IMR-90 (cell line): ENCODE results near the gene FOLR2. TPM values are rescaled to one million over a fixed set of nuclear protein-coding genes. Genes with fewer than 3 reads are reported as not detected.

Source experiments
- ATAC-seq: fragments of 200-7000 bp; cut with Tn5 transposase; 2 replicates; pipeline ENCODE4 v1.9.1; 2020; ENCODE audit warnings: low read depth, mild to moderate bottlenecking, moderate library complexity
- BruUV-seq: library from RNA; stranded (reverse); fragments of 400-500 nt; replicated peaks from 2 replicates; lab custom pipeline; 2021; lab: Mats Ljungman, UMichigan
- CTCF ChIA-PET: fragments of 300-600 bp; formaldehyde crosslinking; extraction: SDS; loops from one replicate; lab custom pipeline; 2021; ENCODE audit warnings: antibody characterized with exemption; lab: Yijun Ruan, JAX
- POLR2A ChIA-PET: fragments of 300-600 bp; sonication (Branson Sonifier 250); formaldehyde crosslinking; loops from one replicate; lab custom pipeline; 2022; ENCODE audit warnings: antibody characterized with exemption; ENCODE audit not compliant: unreplicated experiment; lab: Charles Lee
- DNase-seq: peaks from one replicate; pipeline ENCODE4 v3.0.0; 2013
- H2AFZ ChIP-seq: replicated peaks from 2 replicates; pipeline ENCODE3; 2013; ENCODE audit warnings: low read length, mild to moderate bottlenecking; ENCODE audit not compliant: poor library complexity
- H2AK5ac ChIP-seq: 2 replicates; pipeline ENCODE4 v1.6.1; 2013; ENCODE audit warnings: low read depth, low read length, inconsistent platforms
- H2AK9ac ChIP-seq: replicated peaks from 2 replicates; pipeline ENCODE3; 2013; ENCODE audit warnings: mild to moderate bottlenecking, low read depth, low read length, moderate library complexity; ENCODE audit not compliant: poor library complexity
- H2BK120ac ChIP-seq: 2 replicates; pipeline ENCODE4 v1.6.1; 2013; ENCODE audit warnings: low read depth, low read length, inconsistent platforms
- H2BK15ac ChIP-seq: 3 replicates; pipeline ENCODE4 v1.6.1; 2013; ENCODE audit warnings: low read depth, low read length, inconsistent platforms
- H2BK20ac ChIP-seq: 2 replicates; pipeline ENCODE4 v1.6.1; 2013; ENCODE audit warnings: low read depth, mild to moderate bottlenecking, inconsistent platforms, low read length, moderate library complexity
- H2BK5ac ChIP-seq: 2 replicates; pipeline ENCODE4 v1.6.1; 2013; ENCODE audit warnings: mild to moderate bottlenecking, low read depth, low read length, inconsistent platforms; ENCODE audit not compliant: poor library complexity, severe bottlenecking
- H3K14ac ChIP-seq: replicated peaks from 2 replicates; pipeline ENCODE4 v1.6.1; 2013; ENCODE audit warnings: low read depth, low read length, inconsistent platforms
- H3K18ac ChIP-seq: 2 replicates; pipeline ENCODE4 v1.6.1; 2013; ENCODE audit warnings: low read depth, low read length, control low read depth
- H3K23ac ChIP-seq: 2 replicates; pipeline ENCODE4 v1.6.1; 2013; ENCODE audit warnings: low read depth, low read length, inconsistent platforms
- H3K27ac ChIP-seq: 2 replicates; pipeline ENCODE4 v1.5.1; 2013; ENCODE audit warnings: mild to moderate bottlenecking, control low read depth, low read length; ENCODE audit not compliant: insufficient read depth
- H3K27me3 ChIP-seq: 2 replicates; pipeline ENCODE4 v1.6.1; 2013; ENCODE audit warnings: low read length; ENCODE audit not compliant: control insufficient read depth, insufficient read depth
- H3K36me3 ChIP-seq: 2 replicates; pipeline ENCODE4 v1.6.1; 2013; ENCODE audit warnings: low read length, mixed read lengths; ENCODE audit not compliant: control insufficient read depth, insufficient read depth
- H3K4ac ChIP-seq: 2 replicates; pipeline ENCODE4 v1.6.1; 2013; ENCODE audit warnings: low read depth, low read length, inconsistent platforms
- H3K4me1 ChIP-seq: 2 replicates; pipeline ENCODE4 v1.6.1; 2013; ENCODE audit warnings: low read length, mixed read lengths; ENCODE audit not compliant: control insufficient read depth, insufficient read depth
- H3K4me2 ChIP-seq: 2 replicates; pipeline ENCODE4 v1.6.1; 2013; ENCODE audit warnings: low read depth, mild to moderate bottlenecking, control low read depth, low read length, moderate library complexity
- H3K4me3 ChIP-seq: 2 replicates; pipeline ENCODE4 v1.5.1; 2013; ENCODE audit warnings: low read depth, mild to moderate bottlenecking, control low read depth, low read length, moderate library complexity; ENCODE audit not compliant: insufficient read depth
- H3K56ac ChIP-seq: 2 replicates; pipeline ENCODE4 v1.6.1; 2013; ENCODE audit warnings: low read length, inconsistent platforms; ENCODE audit not compliant: insufficient read depth; ENCODE audit errors: extremely low read depth
- H3K79me1 ChIP-seq, 2 experiments: 2 replicates each; pipeline ENCODE4 v1.6.1; 2013; ENCODE audit warnings: low read length in 2 of 2, inconsistent platforms in 1 of 2, low read depth in 1 of 2
- H3K9ac ChIP-seq: 2 replicates; pipeline ENCODE4 v1.6.1; 2013; ENCODE audit warnings: low read depth, low read length, control low read depth
- H3K9me1 ChIP-seq: 2 replicates; pipeline ENCODE4 v1.6.1; 2013; ENCODE audit warnings: low read length, inconsistent platforms; ENCODE audit not compliant: insufficient read depth
- H3K9me3 ChIP-seq: 2 replicates; pipeline ENCODE4 v1.6.1; 2013; ENCODE audit warnings: low read length; ENCODE audit not compliant: control insufficient read depth, insufficient read depth
- H4K20me1 ChIP-seq: 2 replicates; pipeline ENCODE4 v1.6.1; 2013; ENCODE audit warnings: low read length, inconsistent platforms; ENCODE audit not compliant: insufficient read depth
- H4K5ac ChIP-seq: 2 replicates; pipeline ENCODE4 v1.6.1; 2013; ENCODE audit warnings: mild to moderate bottlenecking, low read depth, low read length, control low read depth
- H4K8ac ChIP-seq, 2 experiments: 2 replicates each; pipeline ENCODE4 v1.6.1; 2013; ENCODE audit warnings: low read depth in 2 of 2, low read length in 2 of 2, control low read depth in 1 of 2, inconsistent platforms in 1 of 2
- H4K91ac ChIP-seq: 2 replicates; pipeline ENCODE4 v1.6.1; 2013; ENCODE audit warnings: low read depth, low read length, inconsistent platforms; ENCODE audit not compliant: insufficient read depth
- BHLHE40 ChIP-seq: fragments of 150-350 bp; IDR thresholded peaks from 2 replicates; pipeline ENCODE4 v1.6.1; 2016; ENCODE audit warnings: mild to moderate bottlenecking, low read depth, low read length
- CEBPB ChIP-seq: IDR thresholded peaks from 2 replicates; pipeline ENCODE4 v1.6.1; 2012; ENCODE audit warnings: low read depth, low read length, improper control_type of control experiment
- CHD1 ChIP-seq: IDR thresholded peaks from 2 replicates; pipeline ENCODE4 v1.6.1; 2012; ENCODE audit warnings: low read depth, low read length, improper control_type of control experiment
- FOS ChIP-seq: fragments of 150-350 bp; IDR thresholded peaks from 2 replicates; pipeline ENCODE4 v1.6.1; 2016; ENCODE audit warnings: low read depth, low read length
- MAFK ChIP-seq: IDR thresholded peaks from 2 replicates; pipeline ENCODE4 v1.6.1; 2012; ENCODE audit warnings: low read depth, low read length, improper control_type of control experiment
- MAZ ChIP-seq: IDR thresholded peaks from 2 replicates; pipeline ENCODE4 v1.6.1; 2012; ENCODE audit warnings: low read depth, mild to moderate bottlenecking, low read length, improper control_type of control experiment, moderate library complexity, borderline replicate concordance
- MXI1 ChIP-seq: IDR thresholded peaks from 2 replicates; pipeline ENCODE4 v1.6.1; 2012; ENCODE audit warnings: low read depth, mild to moderate bottlenecking, low read length, moderate library complexity, borderline replicate concordance
- POLR2A ChIP-seq: IDR thresholded peaks from 2 replicates; pipeline ENCODE4 v1.6.1; 2012; ENCODE audit warnings: mild to moderate bottlenecking, low read depth, low read length
- RAD21 ChIP-seq: IDR thresholded peaks from 2 replicates; pipeline ENCODE4 v1.6.1; 2012; ENCODE audit warnings: low read length, improper control_type of control experiment
- RCOR1 ChIP-seq: IDR thresholded peaks from 2 replicates; pipeline ENCODE4 v1.6.1; 2012; ENCODE audit warnings: mild to moderate bottlenecking, low read length, improper control_type of control experiment; ENCODE audit not compliant: insufficient replicate concordance
- RFX5 ChIP-seq: IDR thresholded peaks from 2 replicates; pipeline ENCODE4 v1.8.0; 2012; ENCODE audit warnings: low read depth, mild to moderate bottlenecking, low read length, moderate library complexity
- SMC3 ChIP-seq: fragments of 150-350 bp; IDR thresholded peaks from 2 replicates; pipeline ENCODE4 v1.6.1; 2016; ENCODE audit warnings: low read depth, mild to moderate bottlenecking, antibody characterized with exemption, low read length, moderate library complexity
- USF2 ChIP-seq: fragments of 150-350 bp; IDR thresholded peaks from 2 replicates; pipeline ENCODE4 v1.6.1; 2017; ENCODE audit warnings: mild to moderate bottlenecking, antibody characterized with exemption, low read length, low read depth
- WGBS, 2 experiments: methylation state at CpG; one replicate each; pipeline versions ENCODE4 v1.1.5 to v1.1.7; 2013; ENCODE audit warnings: missing lambda C conversion rate in 2 of 2; ENCODE audit not compliant: insufficient read length in 1 of 2; ENCODE audit errors: extremely low coverage in 2 of 2; 5-methylcytosine and 5-hydroxymethylcytosine counted together
- dilution Hi-C: fragments of 300-500 bp; cut with HindIII; formaldehyde crosslinking; loops from one replicate; pipeline ENCODE4 v1.14.3; 2018; ENCODE audit warnings: low sequenced_read_pairs; ENCODE audit not compliant: unreplicated experiment
- in situ Hi-C: fragments of 300-500 bp; cut with MboI; formaldehyde crosslinking; loops from 3 replicates; pipeline ENCODE4 v1.14.3; 2019; ENCODE audit warnings: low sequenced_read_pairs, inconsistent platforms, mixed read lengths
- intact Hi-C: fragments of 100-400 bp; cut with micrococcal nuclease; formaldehyde crosslinking; loops from 2 replicates; pipeline ENCODE4 v1.10.0; 2022
- polyA plus RNA-seq, 3 experiments: library from polyadenylated mRNA; depleted of rRNA; stranded (reverse); fragments of >200 nt; gene quantifications; 2 replicates each; pipeline ENCODE4 v1.2.3, GENCODE V29; 2012; ENCODE audit warnings: low replicate concordance in 1 of 3
- total RNA-seq: library from RNA; depleted of rRNA; stranded (reverse); fragments of >200 nt; gene quantifications from 2 replicates; pipeline ENCODE4 v1.2.3, GENCODE V29; 2012
- TF ChIP-seq, protein P1 (sequence below): conservative IDR thresholded peaks from 2 replicates; pipeline ENCODE4 v1.5.1; 2012; ENCODE audit warnings: mild to moderate bottlenecking, low read depth, low read length, improper control_type of control experiment
- TF ChIP-seq, protein P2 (sequence below): fragments of 150-350 bp; IDR thresholded peaks from 2 replicates; pipeline ENCODE4 v1.6.1; 2016; ENCODE audit warnings: low read depth, mild to moderate bottlenecking, low read length, moderate library complexity, borderline replicate concordance

Gene FOLR2
- total and polyA plus RNA-seq, 2 of the 4 experiments (the other 2 are of a cell fraction) = not detected

DNA sequence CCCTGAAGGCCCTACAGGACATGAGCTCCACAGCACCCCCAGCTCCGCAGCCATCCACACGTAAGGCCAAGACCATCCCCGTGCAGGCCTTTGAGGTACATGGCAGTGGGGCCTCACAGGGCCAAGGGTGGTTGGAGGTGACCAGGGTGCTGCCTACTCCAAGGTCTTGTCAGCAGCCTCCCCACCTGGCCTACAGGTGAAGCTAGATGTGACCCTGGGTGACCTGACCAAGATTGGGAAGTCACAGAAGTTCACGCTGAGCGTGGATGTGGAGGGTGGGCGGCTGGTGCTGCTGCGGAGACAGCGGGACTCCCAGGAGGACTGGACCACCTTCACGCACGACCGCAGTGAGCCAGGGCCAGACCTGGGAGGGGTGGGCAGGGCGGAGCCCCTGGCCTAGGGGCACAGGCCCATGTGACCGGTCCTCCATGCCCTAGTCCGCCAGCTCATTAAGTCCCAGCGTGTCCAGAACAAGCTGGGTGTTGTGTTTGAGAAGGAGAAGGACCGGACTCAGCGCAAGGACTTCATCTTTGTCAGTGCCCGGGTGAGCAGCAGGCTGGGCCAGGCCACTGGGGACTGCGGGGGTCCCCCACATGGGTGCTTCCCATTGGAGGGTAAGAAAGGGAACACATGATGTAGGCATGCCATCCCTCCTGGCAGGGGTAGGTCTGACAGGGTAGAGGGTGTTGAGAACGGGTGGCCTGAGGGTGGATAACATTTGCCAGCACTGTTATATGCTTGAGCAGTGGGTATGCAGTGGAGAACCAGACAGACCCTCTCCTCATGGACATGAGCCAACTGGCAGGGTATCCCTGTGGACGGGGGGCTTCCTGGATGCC lies 13.6 kb downstream of the FOLR2 start:
- intact Hi-C loops = no loop called here
- ATAC-seq = no peak
- H2BK20ac ChIP-seq = no peak overlapping the region
- H2AK5ac ChIP-seq = no peak overlapping the region
- ChIA-PET POLR2A (no interaction called here), CTCF (no interaction called here)
- no peak overlapping the region for H2BK120ac ChIP-seq
- H3K27me3 ChIP-seq = no peaks in the 10 kb centered on the region
- DNase-seq = no peak
- H2AFZ ChIP-seq = peak overlapping the region; percentile 9
- no peaks in the 10 kb centered on the region for H3K9me3 ChIP-seq
- H3K18ac ChIP-seq = no peak overlapping the region
- H3K9ac ChIP-seq = no peak overlapping the region
- no peak overlapping the region for H4K8ac ChIP-seq
- no peak overlapping the region for H3K4me2 ChIP-seq
- H3K36me3 ChIP-seq = peaks cover 81% of the 10 kb centered on the region
- peaks cover 27 to 86% of the 10 kb centered on the region in 2 experiments for H3K79me1 ChIP-seq
- in situ Hi-C loops = no loop called here
- H3K23ac ChIP-seq = no peak overlapping the region
- no peak overlapping the region for H2BK5ac ChIP-seq
- peak overlapping the region; percentile 47 for H2AK9ac ChIP-seq
- peaks cover 4% of the 10 kb centered on the region; the same call in 1 of the 2 replicates for H3K4me1 ChIP-seq
- BruUV-seq = TSS peak; percentile 35
- no peak overlapping the region for H3K14ac ChIP-seq
- H3K9me1 ChIP-seq = peaks cover 3% of the 10 kb centered on the region; the same call in 1 of the 2 replicates
- no peak overlapping the region for H3K4ac ChIP-seq
- H4K5ac ChIP-seq = no peak overlapping the region
- dilution Hi-C loops = no loop called here
- no peak overlapping the region for H3K27ac ChIP-seq
- peaks cover 78% of the 10 kb centered on the region for H4K20me1 ChIP-seq
- no peak overlapping the region for H3K4me3 ChIP-seq
- WGBS, 2 experiments = 99% methylated on average over 9 of the region's 21 CpGs; no CpG with 5 or more reads in 1 of the 2 experiments
- H4K91ac ChIP-seq = no peak overlapping the region
- no peak overlapping the region for H2BK15ac ChIP-seq
- H3K56ac ChIP-seq = no peak overlapping the region
- TF ChIP-seq BHLHE40 (no peak), CHD1 (no peak), FOS (no peak), CEBPB (no peak), POLR2A (no peak), RFX5 (no peak), USF2 (no peak), MAFK (no peak), RAD21 (no peak), RCOR1 (no peak), MAZ (no peak), SMC3 (no peak), MXI1 (no peak)
- TF ChIP-seq, protein P1, sequence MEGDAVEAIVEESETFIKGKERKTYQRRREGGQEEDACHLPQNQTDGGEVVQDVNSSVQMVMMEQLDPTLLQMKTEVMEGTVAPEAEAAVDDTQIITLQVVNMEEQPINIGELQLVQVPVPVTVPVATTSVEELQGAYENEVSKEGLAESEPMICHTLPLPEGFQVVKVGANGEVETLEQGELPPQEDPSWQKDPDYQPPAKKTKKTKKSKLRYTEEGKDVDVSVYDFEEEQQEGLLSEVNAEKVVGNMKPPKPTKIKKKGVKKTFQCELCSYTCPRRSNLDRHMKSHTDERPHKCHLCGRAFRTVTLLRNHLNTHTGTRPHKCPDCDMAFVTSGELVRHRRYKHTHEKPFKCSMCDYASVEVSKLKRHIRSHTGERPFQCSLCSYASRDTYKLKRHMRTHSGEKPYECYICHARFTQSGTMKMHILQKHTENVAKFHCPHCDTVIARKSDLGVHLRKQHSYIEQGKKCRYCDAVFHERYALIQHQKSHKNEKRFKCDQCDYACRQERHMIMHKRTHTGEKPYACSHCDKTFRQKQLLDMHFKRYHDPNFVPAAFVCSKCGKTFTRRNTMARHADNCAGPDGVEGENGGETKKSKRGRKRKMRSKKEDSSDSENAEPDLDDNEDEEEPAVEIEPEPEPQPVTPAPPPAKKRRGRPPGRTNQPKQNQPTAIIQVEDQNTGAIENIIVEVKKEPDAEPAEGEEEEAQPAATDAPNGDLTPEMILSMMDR = no peak
- TF ChIP-seq, protein P2, sequence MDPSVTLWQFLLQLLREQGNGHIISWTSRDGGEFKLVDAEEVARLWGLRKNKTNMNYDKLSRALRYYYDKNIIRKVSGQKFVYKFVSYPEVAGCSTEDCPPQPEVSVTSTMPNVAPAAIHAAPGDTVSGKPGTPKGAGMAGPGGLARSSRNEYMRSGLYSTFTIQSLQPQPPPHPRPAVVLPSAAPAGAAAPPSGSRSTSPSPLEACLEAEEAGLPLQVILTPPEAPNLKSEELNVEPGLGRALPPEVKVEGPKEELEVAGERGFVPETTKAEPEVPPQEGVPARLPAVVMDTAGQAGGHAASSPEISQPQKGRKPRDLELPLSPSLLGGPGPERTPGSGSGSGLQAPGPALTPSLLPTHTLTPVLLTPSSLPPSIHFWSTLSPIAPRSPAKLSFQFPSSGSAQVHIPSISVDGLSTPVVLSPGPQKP = no peak
